HG03571 (cell line): ENCODE data around the gene ADORA1.

ENCODE experiments used
- ATAC-seq: cut with Tn5 transposase; IDR thresholded peaks from one replicate; pipeline ENCODE4 v1.9.1; 2021; ENCODE audit not compliant: unreplicated experiment

The ADORA1 gene

DNA sequence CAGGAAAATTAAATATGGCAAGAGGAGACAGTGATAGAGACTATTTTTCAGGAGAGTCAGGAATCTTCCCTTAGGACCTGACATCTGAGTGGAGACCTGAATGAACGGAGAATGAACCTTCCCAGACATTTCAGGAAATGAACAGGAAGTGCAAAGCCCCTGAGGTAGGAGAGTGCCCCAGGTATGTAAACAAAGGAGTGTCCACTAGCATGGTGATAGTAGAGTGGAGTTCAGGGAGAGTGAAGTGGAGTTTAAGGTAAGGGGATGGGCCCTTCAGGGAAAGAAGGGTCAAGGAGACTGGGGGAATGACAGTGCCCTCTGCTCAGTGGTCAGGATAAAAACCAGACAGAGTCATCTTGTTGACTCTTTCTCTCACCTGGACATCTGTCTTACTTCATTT is 28.8 kb downstream of the ADORA1 start:
- no peak for ATAC-seq

DNA sequence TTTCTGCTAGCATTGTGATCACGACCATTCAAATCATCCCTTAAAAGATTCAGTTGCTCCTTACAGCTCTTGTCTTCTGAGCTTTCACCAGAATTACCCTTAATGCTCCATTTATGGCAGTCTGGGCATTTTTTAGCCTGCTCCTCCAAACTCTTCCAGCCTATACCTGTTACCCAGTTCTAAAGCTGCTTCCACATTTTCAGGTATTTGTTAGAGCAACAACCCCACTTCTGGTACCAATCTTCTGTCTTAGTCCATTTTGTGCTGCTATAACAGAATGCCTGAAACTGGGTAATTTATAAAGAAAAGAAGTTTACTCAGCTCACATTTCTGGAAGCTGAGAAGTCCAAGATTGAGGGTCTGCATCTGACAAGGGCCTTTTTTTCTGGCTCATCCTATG is 30.9 kb downstream of the ADORA1 start:
- no peak for ATAC-seq

DNA sequence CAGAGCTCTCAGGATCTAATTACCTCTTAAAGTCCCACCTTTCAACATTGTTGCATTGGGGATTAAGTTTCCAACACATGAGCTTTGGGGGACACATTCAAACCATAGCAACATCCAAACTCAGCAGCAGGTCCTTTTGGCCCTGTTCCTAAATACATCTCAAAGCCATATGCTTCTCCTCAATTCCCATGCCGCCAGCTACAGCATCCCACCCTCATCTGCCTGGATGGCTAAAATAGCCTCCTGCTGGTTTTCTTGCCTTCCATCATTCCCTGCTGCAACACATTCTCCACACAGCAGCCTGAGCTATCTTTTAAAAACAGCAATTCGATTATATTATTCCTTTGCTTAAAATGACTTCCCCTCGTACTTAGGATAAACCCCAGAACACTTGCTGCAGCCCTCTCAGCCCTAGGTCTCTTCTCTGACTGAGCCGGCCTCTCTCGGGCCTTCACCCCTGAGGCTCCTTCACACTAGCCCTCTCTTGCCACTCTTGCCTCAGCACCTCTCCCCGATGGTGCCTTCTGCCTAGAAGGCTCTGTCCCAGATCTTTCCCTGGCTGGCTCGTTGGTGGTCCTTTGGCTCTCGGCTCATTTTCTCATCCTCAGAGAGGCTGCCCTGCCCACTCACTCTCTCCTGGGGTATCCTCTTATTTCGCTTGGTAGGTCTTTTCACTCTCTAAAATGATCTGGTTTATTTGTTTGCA is 31.6 kb downstream of the ADORA1 start:
- no peak for ATAC-seq

DNA sequence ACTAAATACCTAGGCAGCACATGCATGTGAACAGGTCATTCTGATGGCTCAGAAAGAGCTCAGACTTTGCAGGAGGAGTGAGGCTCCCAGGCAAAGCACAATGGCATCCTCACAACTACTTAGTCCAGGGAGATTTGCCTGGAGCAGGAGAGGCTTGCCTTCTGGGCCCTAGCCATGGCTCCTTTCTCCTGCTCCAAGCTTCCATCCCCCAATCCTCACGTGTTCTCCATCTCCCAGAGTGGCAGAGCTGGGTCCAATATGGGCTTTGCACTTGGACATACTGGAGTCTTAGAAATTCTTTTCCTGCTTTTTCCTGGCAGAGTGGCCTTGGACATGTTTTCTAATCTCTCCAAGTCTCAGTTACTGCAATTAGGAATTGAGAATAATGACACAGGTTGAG is 32.3 kb downstream of the ADORA1 start:
- no peak for ATAC-seq

DNA sequence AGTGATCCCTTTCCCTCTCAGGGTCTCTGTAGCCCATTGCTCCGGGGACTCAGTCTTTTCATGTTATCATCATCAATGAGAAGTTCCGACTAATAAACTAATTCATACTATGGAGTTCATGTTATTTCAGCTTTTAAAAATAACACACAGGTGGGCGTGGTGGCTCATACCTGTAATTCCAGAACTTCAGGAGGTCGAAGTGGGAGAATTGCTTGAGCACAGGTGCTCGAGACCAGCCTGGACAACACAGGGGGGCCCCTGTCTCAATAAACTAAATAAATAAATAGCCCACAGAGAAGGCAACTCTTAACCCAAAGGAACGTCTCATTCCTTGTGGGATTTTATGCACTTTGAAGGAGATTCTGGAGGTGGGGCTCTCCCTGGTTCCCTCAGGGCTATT is 33.6 kb downstream of the ADORA1 start:
- no peak for ATAC-seq

DNA sequence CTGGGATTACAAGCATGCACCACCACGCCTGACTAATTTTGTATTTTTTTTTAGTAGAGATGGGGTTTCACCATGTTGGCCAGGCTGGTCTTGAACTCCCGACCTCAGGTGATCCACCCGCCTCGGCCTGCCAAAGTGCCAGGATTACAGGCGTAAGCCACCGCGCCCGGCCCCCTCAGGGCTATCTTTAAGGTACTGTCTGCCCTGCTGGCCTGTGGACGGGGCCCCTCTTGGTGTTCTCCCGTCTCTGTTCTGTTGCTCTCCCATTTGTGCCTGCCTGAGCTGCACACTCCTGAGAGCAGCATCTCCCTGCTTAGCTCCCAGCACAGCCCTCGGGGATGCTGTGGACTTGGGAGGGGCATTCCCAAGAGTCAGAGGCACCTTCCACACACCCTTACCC is 34.2 kb downstream of the ADORA1 start:
- ATAC-seq, result no peak

DNA sequence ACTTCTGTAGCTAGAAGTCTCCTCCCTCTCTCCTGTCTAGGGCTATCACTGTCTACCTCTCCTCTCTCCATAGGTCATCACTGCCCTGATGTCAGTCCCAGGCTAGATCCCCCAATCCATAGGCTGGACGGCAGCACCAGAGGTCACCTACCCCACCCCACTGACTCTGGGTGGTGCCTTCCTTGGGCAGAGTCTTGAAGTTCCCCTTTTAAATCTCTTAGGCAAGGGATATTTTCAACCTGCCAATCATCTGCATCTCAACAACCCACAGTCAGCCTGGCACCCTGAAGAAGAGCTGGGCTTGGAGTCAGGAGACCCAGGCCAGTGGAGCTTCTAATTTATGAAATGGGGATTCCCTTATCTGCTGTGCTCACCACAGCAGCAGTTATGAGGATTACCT is 34.9 kb downstream of the ADORA1 start:
- no peak for ATAC-seq

DNA sequence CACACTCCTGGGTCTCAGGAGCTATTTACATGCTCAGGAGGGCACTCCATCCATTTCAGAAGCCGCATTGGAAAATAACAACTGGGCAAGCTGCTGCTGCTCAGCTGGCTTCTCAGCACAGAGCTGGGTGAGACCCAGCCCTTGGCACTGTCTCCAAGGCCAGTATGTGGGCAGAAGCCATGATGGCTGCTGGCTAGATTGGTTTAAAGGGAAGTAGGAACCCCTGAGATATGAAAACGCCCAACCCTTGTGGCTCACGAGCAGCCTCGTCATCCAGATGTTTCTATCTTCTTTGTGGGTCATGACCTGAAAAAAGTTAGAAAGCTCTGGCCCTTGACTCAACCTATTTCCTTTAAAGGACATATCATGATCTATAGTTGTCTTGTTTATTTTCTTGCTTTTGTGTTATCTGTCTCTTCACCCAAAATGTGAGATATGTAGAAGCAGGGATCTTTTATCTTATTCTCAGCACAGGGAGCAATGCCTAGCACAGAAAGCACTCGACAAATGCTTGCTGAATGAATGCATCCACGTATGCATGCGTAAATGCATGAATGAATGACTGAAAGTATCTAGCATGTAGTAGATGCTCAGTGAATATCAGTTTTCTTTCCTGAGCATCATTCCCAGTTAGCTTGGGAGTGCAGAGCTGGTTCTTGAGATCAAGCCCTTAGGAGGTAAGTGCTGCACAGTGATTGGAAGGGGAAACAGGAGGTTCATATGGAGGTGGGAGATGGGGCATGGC is 36.5 kb downstream of the ADORA1 start:
- no peak for ATAC-seq

DNA sequence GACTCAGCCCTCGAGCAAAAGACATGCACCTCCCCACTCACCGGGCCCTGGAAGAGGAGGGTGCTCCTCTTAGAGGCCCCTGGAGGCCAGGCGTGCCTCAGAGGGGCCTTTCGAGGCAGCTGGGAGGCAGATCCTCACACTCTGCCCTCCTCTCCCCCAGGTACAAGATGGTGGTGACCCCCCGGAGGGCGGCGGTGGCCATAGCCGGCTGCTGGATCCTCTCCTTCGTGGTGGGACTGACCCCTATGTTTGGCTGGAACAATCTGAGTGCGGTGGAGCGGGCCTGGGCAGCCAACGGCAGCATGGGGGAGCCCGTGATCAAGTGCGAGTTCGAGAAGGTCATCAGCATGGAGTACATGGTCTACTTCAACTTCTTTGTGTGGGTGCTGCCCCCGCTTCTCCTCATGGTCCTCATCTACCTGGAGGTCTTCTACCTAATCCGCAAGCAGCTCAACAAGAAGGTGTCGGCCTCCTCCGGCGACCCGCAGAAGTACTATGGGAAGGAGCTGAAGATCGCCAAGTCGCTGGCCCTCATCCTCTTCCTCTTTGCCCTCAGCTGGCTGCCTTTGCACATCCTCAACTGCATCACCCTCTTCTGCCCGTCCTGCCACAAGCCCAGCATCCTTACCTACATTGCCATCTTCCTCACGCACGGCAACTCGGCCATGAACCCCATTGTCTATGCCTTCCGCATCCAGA is 37.7 kb downstream of the ADORA1 start:
- ATAC-seq, result no peak

DNA sequence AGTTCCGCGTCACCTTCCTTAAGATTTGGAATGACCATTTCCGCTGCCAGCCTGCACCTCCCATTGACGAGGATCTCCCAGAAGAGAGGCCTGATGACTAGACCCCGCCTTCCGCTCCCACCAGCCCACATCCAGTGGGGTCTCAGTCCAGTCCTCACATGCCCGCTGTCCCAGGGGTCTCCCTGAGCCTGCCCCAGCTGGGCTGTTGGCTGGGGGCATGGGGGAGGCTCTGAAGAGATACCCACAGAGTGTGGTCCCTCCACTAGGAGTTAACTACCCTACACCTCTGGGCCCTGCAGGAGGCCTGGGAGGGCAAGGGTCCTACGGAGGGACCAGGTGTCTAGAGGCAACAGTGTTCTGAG is 38.3 kb downstream of the ADORA1 start:
- ATAC-seq, result no peak

DNA sequence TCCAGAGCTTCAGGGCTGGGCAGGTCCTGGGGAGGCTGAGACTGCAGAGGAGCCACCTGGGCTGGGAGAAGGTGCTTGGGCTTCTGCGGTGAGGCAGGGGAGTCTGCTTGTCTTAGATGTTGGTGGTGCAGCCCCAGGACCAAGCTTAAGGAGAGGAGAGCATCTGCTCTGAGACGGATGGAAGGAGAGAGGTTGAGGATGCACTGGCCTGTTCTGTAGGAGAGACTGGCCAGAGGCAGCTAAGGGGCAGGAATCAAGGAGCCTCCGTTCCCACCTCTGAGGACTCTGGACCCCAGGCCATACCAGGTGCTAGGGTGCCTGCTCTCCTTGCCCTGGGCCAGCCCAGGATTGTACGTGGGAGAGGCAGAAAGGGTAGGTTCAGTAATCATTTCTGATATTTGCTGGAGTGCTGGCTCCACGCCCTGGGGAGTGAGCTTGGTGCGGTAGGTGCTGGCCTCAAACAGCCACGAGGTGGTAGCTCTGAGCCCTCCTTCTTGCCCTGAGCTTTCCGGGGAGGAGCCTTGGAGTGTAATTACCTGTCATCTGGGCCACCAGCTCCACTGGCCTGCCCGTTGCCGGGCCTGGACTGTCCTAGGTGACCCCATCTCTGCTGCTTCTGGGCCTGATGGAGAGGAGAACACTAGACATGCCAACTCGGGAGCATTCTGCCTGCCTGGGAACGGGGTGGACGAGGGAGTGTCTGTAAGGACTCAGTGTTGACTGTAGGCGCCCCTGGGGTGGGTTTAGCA is 38.8 kb downstream of the ADORA1 start:
- no peak for ATAC-seq

DNA sequence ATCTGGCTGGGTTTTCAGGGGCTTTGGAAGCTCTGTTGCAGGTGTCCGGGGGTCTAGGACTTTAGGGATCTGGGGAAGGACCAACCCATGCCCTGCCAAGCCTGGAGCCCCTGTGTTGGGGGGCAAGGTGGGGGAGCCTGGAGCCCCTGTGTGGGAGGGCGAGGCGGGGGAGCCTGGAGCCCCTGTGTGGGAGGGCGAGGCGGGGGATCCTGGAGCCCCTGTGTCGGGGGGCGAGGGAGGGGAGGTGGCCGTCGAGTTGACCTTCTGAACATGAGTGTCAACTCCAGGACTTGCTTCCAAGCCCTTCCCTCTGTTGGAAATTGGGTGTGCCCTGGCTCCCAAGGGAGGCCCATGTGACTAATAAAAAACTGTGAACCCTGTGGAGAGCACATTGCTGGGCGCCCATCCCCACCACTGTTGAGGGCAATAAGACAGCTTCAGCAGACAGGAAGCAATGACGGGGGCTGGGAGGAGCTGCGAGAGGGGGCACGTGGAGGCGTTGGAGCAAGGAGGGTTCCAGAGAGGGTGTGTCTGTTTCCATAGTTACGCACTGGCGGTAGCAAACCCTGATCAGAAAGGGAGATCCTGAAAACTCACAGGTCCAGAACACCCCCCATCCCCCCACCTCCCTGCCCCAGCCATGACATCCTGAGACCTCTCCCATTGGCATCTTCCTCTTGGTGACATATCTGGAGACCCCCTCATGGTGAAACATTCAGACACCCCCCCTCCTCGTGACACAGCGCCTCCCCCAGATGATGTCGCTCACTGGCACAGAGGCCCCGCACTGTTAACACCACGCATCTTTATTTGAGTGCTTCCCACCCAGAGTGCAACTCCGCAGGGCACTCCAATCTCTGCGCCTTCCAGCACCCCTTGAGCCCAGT is 39.7 kb downstream of the ADORA1 start:
- no peak for ATAC-seq

DNA sequence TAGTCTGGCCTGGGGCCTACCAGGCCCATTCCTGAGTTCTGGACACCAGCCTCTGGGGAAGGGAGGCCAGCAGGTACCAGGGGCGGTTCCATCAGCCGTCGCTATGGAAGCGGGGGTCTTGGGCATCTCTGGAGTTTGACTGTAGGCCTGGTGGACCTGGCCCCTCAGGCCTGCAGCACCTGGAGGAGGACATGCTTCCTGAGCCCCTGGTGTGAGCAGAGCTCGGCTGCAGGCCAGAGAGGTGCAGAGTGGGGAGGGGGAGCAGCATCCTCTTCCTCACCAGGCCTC is 40.3 kb downstream of the ADORA1 start:
- ATAC-seq, result no peak

DNA sequence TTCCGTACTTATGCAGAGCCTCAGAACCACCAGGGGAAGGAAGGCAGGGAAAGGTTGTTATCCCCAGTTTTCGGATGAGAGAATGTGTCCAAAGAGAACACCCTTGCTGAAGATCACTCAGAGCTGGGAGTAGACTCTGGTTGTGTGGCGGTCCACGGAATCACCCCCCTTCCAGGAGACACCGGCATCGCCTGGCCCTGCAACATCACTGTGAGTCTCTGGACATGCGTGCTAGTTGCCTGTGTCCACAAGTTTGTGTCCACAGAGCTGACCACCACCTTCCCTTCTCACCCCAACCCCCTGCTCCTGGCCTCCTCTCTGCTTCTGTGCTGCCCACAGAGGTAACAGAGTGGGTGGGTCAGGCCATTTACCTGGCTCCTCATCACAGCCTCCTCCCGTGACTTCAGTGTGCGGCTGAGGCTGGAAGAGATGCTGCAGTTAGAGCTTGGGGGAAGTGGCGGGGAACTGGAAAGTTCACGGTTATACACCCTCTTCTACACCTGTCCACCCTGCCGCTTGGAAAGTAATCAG is 40.8 kb downstream of the ADORA1 start:
- ATAC-seq, result no peak

DNA sequence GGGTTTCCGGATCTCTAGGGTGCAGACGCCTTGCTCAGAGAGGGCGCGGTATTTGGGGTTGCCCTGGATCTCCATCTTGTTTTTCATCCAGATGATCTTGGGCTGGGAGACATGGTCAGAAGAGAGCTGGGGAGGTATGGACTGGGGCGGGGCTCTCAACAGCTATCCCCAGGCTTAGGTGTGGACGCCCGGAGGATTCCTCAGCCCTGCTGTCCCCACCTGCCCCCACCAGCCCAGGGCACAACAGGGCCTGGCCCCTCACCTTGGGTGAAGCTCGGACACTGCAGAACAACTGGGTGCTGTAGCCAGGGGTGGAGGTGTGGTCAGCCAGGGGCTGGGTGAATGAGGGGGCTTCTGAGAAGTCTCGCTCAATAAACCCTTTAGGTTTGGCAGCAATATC is 41.5 kb downstream of the ADORA1 start:
- ATAC-seq, result no peak

DNA sequence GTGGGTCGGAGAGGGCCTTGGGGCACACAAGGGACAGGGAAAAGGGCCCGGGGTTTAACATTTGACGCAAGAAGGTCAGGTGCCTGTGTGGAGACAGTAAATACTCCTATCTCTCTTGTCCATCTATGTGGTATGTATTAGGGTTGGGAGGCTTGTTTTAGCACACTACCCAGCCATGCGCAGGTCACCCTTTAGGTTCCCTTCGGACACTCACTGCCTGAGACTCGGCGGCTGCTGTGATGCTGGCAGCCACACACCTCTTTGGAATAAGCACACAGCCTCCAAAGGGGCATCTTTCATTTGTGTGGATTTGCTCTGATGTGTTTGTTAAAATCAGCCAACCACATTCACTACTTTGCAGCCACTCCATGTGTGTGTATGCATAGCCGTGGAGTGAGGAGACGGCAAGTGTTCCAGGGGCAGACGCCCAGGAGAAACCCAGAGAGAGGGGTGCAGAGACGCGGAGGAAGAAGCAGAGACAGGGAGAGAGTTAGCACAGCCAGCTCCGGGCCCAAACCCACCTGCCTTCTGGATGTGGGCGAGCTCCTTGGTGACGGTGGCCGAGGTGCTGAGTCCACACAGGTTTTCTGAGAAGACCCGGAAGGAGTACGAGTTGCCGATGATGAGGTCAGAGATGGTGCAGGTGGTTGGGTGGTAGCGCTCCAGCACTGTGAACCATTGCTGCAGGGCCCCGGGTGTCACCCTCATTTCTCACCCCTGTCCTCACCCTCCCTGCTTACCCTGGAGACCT is 42.4 kb downstream of the ADORA1 start:
- ATAC-seq, result no peak

DNA sequence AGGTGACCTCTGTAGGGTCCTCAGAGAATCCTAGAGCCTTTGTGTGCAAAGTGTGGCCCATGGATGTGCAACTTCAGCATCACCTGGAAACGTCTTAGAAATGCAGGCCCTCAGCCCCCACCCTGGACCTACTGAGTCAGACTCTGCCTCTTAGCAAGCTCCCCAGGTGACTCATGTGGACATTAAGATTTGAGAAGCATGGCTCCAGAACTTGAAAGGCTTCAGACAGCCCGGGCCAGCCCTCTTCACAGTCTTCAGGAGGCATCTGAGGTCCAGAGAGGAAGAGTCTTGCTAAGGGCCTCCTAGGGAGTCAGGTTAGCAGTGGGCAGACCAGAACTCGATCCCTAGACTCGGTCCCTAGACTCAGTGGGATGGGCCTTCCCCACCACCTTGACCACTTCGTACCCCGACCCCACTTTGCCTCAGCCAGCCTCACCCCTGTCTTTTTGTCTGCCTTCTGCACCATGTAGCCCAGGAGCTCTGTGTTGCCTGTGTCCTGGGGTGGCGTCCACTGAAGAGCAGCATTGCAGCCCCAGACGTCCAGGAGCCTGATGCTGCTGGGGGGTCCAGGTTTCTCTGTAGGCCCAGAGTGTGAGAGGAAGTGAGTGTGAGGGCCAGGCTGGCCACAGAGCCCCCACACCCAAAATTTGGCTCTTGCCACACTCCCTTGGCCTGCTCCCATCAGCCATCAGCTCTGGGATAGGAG is 43.3 kb downstream of the ADORA1 start:
- no peak for ATAC-seq

DNA sequence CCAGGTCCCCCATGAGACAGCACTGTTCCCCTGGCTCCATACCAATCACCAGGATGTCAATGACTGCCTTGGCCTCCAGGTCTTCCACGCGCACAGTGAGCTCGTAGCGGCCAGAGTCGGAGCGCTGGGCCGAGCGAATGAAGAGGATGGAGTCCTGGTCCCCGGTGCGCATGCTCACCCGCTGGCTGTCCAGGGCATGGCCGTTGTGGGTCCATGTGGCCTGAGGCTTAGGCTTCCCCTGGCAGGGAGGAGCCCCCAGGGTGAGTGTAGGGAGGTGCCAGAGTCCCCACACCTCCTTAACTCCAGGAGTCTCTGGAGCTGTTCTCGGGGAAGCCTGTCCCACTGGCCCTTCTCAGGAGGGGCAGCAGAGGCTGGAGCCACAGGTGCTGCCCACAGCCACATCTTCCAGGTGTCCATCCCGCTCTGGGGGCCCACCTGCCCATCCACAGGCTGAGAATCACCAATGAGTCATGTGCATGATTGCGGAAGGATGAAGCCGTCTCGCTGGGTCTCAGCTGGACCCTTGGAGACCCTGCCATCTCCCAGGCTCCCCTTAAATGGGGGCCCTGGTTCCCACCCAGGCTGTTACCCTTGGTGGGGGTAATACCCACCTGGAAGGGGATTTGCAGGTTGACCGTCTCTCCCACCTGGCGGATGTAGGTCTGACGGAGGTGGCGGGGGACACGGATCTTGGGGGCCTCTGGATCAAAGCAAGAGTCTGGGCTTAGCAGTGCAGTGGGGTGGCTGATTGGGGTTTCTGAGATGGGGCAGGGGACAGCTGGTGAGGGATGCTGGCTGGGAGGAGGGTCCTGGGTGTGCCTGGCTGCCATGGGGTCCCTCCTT is 44.0 kb downstream of the ADORA1 start:
- no peak for ATAC-seq
